Neural progenitor cell (in vitro differentiated cells): ENCODE measurements around the gene MCRS1. TPM values are rescaled to one million over a fixed set of nuclear protein-coding genes. Genes with fewer than 3 reads are reported as not detected.

Source experiments
- DNase-seq: peaks from one replicate; pipeline ENCODE4 v3.0.0-alpha.2; 2016; ENCODE audit warnings: low spot score
- H2AFZ ChIP-seq: fragments of 200-600 bp; sonication (generic); replicated peaks from 2 replicates; pipeline ENCODE4 v1.6.1; 2016; ENCODE audit warnings: antibody characterized with exemption
- H3F3A ChIP-seq: fragments of 200-600 bp; sonication (generic); 2 replicates; pipeline ENCODE4 v1.6.1; 2016; ENCODE audit warnings: antibody characterized with exemption, low read depth
- H3K27ac ChIP-seq: fragments of 200-600 bp; sonication (generic); 2 replicates; pipeline ENCODE4 v1.5.1; 2016; ENCODE audit warnings: mild to moderate bottlenecking
- H3K27me3 ChIP-seq: fragments of 200-600 bp; sonication (generic); 2 replicates; pipeline ENCODE4 v1.6.1; 2016; ENCODE audit warnings: mild to moderate bottlenecking, moderate library complexity
- H3K36me3 ChIP-seq: fragments of 200-600 bp; sonication (generic); 2 replicates; pipeline ENCODE4 v1.5.1; 2016
- H3K4me1 ChIP-seq: fragments of 200-600 bp; sonication (generic); 2 replicates; pipeline ENCODE4 v1.6.1; 2016; ENCODE audit warnings: mixed run types
- H3K4me2 ChIP-seq: fragments of 200-600 bp; sonication (generic); 2 replicates; pipeline ENCODE4 v1.6.1; 2016
- H3K4me3 ChIP-seq: fragments of 200-600 bp; sonication (generic); 2 replicates; pipeline ENCODE4 v1.5.1; 2016
- H3K79me2 ChIP-seq: fragments of 200-600 bp; sonication (generic); 2 replicates; pipeline ENCODE4 v1.6.1; 2016; ENCODE audit warnings: low read depth
- H3K9ac ChIP-seq: fragments of 200-600 bp; sonication (generic); 2 replicates; pipeline ENCODE4 v1.6.1; 2016
- H3K9me3 ChIP-seq: fragments of 200-600 bp; sonication (generic); 2 replicates; pipeline ENCODE4 v1.5.1; 2016; ENCODE audit warnings: low read depth
- H4K20me1 ChIP-seq: fragments of 200-600 bp; sonication (generic); 2 replicates; pipeline ENCODE4 v1.6.1; 2016; ENCODE audit warnings: low read depth
- H3K27ac Mint-ChIP-seq: 3 replicates; pipeline ENCODE4 v1.8.0; 2021; ENCODE audit warnings: mixed read lengths
- H3K27me3 Mint-ChIP-seq: 2 replicates; pipeline ENCODE4 v1.8.0; 2022; ENCODE audit warnings: low read depth, mild to moderate bottlenecking, inconsistent platforms, moderate library complexity, mixed read lengths; ENCODE audit not compliant: insufficient read depth
- H3K36me3 Mint-ChIP-seq: 3 replicates; pipeline ENCODE4 v1.8.0; 2021; ENCODE audit warnings: mixed read lengths
- H3K4me1 Mint-ChIP-seq: 3 replicates; pipeline ENCODE4 v1.8.0; 2021; ENCODE audit warnings: mixed read lengths
- H3K4me3 Mint-ChIP-seq: 3 replicates; pipeline ENCODE4 v1.8.0; 2021; ENCODE audit warnings: mild to moderate bottlenecking, moderate library complexity, mixed read lengths
- H3K9me3 Mint-ChIP-seq: 3 replicates; pipeline ENCODE4 v1.8.0; 2020; ENCODE audit warnings: mixed read lengths
- CTCF ChIP-seq: fragments of 200-600 bp; sonication (generic); IDR thresholded peaks from 2 replicates; pipeline ENCODE4 v1.5.1; 2017; ENCODE audit warnings: antibody characterized with exemption, mild to moderate bottlenecking
- EZH2 ChIP-seq: fragments of 200-600 bp; sonication (generic); IDR thresholded peaks from 2 replicates; pipeline ENCODE4 v1.6.1; 2017; ENCODE audit warnings: antibody characterized with exemption, mild to moderate bottlenecking, moderate library complexity
- EZH2phosphoT487 ChIP-seq: fragments of 200-600 bp; sonication (generic); IDR thresholded peaks from 2 replicates; pipeline ENCODE4 v1.6.1; 2017; ENCODE audit warnings: antibody characterized with exemption
- total RNA-seq: library from RNA; depleted of rRNA; stranded (reverse); fragments of >200 nt; gene quantifications from 2 replicates; pipeline ENCODE4 v1.2.3, GENCODE V29; 2015; ENCODE audit warnings: low replicate concordance

Gene MCRS1
- total RNA-seq, 1 donor from 2014 or later = 62.4 TPM

GRCh38 chr12:49559011-49559675, 8.8 kb downstream of the MCRS1 start:
- no peak overlapping the region for H3K4me3 Mint-ChIP-seq
- H3F3A ChIP-seq = no peaks in the 10 kb centered on the region
- H3K36me3 Mint-ChIP-seq = peaks cover 20% of the 10 kb centered on the region
- no peak overlapping the region for H3K4me2 ChIP-seq
- peaks cover 6% of the 10 kb centered on the region for H3K4me1 Mint-ChIP-seq
- no peak overlapping the region for H3K9ac ChIP-seq
- no peaks in the 10 kb centered on the region for H3K9me3 ChIP-seq
- no peaks in the 10 kb centered on the region for H4K20me1 ChIP-seq
- no peak overlapping the region for H3K4me3 ChIP-seq
- H3K27me3 Mint-ChIP-seq = peaks cover 4% of the 10 kb centered on the region
- no peaks in the 10 kb centered on the region for H3K79me2 ChIP-seq
- H3K27ac Mint-ChIP-seq = no peak overlapping the region
- no peak overlapping the region for H2AFZ ChIP-seq
- no peak overlapping the region for H3K27ac ChIP-seq
- H3K27me3 ChIP-seq = no peaks in the 10 kb centered on the region
- no peak for DNase-seq
- no peaks in the 10 kb centered on the region for H3K4me1 ChIP-seq
- H3K36me3 ChIP-seq = no peaks in the 10 kb centered on the region
- no peaks in the 10 kb centered on the region for H3K9me3 Mint-ChIP-seq
- no peak for TF ChIP-seq CTCF
- TF ChIP-seq EZH2 = no peak
- TF ChIP-seq EZH2phosphoT487 = no peak

- Histone ChIP-seq H3K4me1 (no peaks in the 10 kb centered on the region), H3K4me3 (no peak overlapping the region), H3K9ac (no peak overlapping the region), H2AFZ (no peak overlapping the region), H3K27me3 (no peaks in the 10 kb centered on the region), H4K20me1 (no peaks in the 10 kb centered on the region), H3F3A (no peaks in the 10 kb centered on the region), H3K4me2 (no peak overlapping the region), H3K36me3 (no peaks in the 10 kb centered on the region), H3K9me3 (no peaks in the 10 kb centered on the region), H3K79me2 (no peaks in the 10 kb centered on the region), H3K27ac (no peak overlapping the region)
- Mint-ChIP-seq H3K4me1 (peaks cover 6% of the 10 kb centered on the region), H3K36me3 (peaks cover 17% of the 10 kb centered on the region), H3K27me3 (peaks cover 4% of the 10 kb centered on the region), H3K9me3 (no peaks in the 10 kb centered on the region), H3K4me3 (no peak overlapping the region), H3K27ac (no peak overlapping the region)
- TF ChIP-seq EZH2phosphoT487 (no peak), CTCF (no peak), EZH2 (no peak)
- DNase-seq = no peak
Observed at GRCh38 chr12:49558526-49558925, 9.4 kb downstream of the MCRS1 start.

- Histone ChIP-seq H4K20me1 (no peaks in the 10 kb centered on the region), H3K27ac (no peak overlapping the region), H3F3A (no peaks in the 10 kb centered on the region), H3K4me1 (no peaks in the 10 kb centered on the region), H3K4me3 (no peak overlapping the region), H3K27me3 (peaks cover 4% of the 10 kb centered on the region), H3K9ac (no peak overlapping the region), H3K36me3 (no peaks in the 10 kb centered on the region), H3K4me2 (no peak overlapping the region), H3K79me2 (no peaks in the 10 kb centered on the region), H2AFZ (no peak overlapping the region), H3K9me3 (no peaks in the 10 kb centered on the region)
- H3K27ac Mint-ChIP-seq = no peak overlapping the region
- H3K36me3 Mint-ChIP-seq = peaks cover 17% of the 10 kb centered on the region
- no peak for TF ChIP-seq EZH2
- no peak for TF ChIP-seq EZH2phosphoT487
- no peak for TF ChIP-seq CTCF
- H3K4me1 Mint-ChIP-seq = peaks cover 6% of the 10 kb centered on the region
- no peak overlapping the region for H3K4me3 Mint-ChIP-seq
- H3K9me3 Mint-ChIP-seq = no peaks in the 10 kb centered on the region
- no peak for DNase-seq
- peaks cover 6% of the 10 kb centered on the region for H3K27me3 Mint-ChIP-seq
Observed at GRCh38 chr12:49557917-49558215, 10.1 kb downstream of the MCRS1 start.
